Right ventricle myocardium superior (tissue), 1 donor: Measurements from ENCODE around the gene ADAMTS16. TPM values are rescaled to one million over a fixed set of nuclear protein-coding genes. Genes with fewer than 3 reads are reported as not detected.

Source experiments
- ATAC-seq: fragments of 200-7000 bp; cut with Tn5 transposase; one replicate; pipeline ENCODE4 v1.9.1; 2020; ENCODE audit warnings: mild to moderate bottlenecking; ENCODE audit not compliant: poor library complexity
- DNase-seq: peaks from one replicate; pipeline ENCODE4 v3.0.0-alpha.2; 2020
- intact Hi-C: fragments of 100-400 bp; cut with DNase I; formaldehyde crosslinking; loops from one replicate; pipeline ENCODE4 v1.11.2; 2022
- total RNA-seq: library from RNA; stranded (reverse); fragmentation: NEBNext Ultra II Directional; extraction: Animal tissue kit (Norgen Biotek cat#: 25700); gene quantifications from one replicate; pipeline ENCODE4 v1.2.1, GENCODE V29; 2021
- donor health status: DM: no; HTN: yes; CAD: no; lungs with severe emphysema.

ADAMTS16 gene
- total RNA-seq, 1 donor from 2014 or later = 0.05 TPM

DNA sequence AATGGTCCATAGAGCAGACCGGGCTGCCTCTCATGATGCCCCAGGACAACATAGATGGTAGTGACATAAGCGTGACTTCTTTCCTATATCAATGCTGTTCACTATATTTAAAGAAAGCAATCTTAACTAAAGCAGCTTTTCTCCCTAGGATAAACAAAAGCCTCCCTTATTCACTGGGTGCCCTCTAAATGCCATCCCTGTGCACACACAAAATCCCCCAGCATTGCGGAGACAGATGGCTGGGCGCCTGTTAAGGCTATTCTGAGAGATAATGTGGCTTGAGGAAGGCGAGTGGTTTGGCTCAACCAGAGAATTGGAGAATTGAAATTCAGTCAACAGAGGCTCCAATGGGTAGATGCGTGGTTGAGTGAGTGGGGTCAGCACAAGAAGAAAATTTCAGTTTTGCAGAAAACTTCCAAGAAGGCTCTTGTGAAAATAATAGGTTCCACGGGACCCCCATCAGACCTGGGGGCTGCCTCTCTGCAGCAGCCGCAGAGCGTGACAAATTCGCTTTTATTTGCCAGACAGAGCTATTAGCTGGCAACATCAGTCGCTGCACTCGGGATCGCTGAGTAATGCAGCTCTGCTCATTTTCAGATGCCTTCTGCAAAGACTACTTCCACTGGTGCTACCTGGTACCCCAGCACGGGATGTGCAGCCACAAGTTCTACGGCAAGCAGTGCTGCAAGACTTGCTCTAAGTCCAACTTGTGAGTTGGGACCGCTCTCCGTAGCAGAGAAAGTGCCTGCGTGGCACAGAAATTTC is 178.5 kb downstream of the ADAMTS16 start:
- intact Hi-C loops = no loop called here
- ATAC-seq (no peak), DNase-seq (no peak)

- intact Hi-C loops = no loop called here
- ATAC-seq (no peak), DNase-seq (no peak)
These were observed 180.1 kb downstream of the ADAMTS16 start for GRCh38 chr5:5320062-5320805.

DNA sequence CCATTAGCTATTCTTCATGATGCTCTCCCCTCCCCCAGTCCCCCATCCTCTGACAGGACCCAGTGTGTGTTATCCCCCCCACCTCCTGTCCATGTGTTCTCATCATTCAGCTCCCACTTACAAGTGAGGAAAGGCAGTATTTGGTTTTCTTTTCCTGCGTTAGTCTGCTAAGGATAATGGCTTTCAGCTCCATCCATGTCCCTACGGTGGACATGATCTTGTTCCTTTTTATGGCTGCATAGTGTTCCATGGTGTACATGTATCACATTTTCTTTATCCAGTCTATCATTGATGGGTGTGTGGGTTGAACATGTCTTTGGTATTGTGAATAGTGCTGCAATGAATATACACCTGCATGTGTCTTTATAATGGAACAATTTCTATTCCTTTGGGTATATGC is 181.0 kb downstream of the ADAMTS16 start:
- no peak for DNase-seq
- no peak for ATAC-seq
- intact Hi-C loops = no loop called here

- intact Hi-C loops = no loop called here
These were observed 183.4 kb downstream of the ADAMTS16 start for GRCh38 chr5:5323551-5323950.

GRCh38 chr5:5326115-5326758 is 186.1 kb downstream of the ADAMTS16 start:
- ATAC-seq = no peak
- no peak for DNase-seq
- intact Hi-C loops = no loop called here

More at GRCh38 chr5:5323551-5323950, 183.4 kb downstream of the ADAMTS16 start:
- DNase-seq (no peak), ATAC-seq (no peak)

DNA sequence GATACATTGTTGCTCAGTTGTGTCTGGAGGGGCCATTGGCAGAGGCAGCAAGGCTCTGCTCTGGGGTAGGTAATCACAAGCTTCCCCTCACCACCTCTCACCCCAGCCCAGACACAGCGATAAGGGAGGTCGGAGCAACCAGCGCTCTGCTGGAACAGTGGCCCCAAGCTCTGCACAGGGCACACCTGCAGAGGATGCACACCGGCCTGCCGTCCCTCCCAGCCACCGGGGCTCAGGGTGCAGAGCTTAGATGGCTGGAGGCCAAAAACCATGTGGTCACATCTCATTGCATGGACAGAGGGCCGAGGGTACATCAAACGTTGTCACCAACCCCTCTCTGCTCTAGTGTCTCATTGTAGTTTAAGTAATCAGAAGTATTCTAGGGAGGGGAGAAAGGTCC is 187.0 kb downstream of the ADAMTS16 start:
- DNase-seq (no peak), ATAC-seq (no peak)
- intact Hi-C loops = no loop called here

DNA sequence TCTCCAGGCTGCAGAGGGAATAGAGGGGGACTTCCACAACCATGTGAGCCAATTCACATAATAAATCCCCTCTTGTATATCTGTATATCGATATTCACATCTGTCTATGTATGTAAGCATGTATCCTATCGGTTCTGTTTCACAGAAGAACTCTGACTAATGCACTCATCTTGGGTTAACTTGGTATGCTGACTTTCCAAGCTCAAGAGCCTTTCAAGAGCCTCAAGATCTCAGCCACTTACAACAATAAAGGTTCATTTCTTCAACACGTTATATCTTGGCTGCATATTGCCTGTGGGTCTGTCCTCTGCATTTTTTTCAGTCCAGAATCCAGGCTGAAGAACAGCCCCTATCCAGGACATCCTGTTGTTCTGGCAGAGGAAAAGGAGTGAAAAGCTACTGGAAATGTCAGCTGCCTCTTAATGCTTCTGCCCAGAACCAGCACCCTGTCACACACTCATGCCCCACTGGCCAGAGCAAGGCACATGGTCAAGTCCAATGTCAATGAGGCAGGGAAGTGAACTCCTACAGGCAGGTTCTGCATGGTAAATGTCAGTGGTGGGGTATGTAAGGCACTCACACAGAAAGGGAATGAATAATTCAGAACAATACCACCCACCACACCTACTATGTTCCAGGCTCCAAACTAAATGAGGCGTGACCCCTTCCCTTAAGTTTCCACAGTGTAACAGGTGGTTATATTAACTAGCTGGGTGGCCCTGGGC is 190.8 kb downstream of the ADAMTS16 start:
- intact Hi-C loops = no loop called here
- ATAC-seq = no peak
- no peak for DNase-seq

DNA sequence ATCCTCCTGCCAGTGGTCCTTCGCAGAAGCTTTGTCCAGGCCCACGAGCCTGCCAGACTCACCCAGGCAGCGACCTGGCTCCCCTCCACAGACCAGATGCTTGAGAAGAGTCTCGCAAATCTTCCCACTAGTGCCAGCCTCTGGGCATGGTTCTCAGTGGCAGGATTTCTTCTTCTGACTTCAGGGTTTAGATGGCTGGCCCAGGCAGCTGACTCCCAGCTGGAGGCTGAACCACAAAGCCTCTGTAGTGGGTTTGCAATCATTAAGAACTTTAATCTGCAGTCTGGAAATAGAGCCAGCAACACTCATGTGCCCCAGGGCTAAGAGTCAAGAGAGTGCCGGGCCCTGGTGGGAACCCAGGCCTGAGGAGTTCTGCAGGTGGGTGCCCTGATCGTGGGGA is 191.7 kb downstream of the ADAMTS16 start:
- intact Hi-C loops = no loop called here
- ATAC-seq (no peak), DNase-seq (no peak)

DNA sequence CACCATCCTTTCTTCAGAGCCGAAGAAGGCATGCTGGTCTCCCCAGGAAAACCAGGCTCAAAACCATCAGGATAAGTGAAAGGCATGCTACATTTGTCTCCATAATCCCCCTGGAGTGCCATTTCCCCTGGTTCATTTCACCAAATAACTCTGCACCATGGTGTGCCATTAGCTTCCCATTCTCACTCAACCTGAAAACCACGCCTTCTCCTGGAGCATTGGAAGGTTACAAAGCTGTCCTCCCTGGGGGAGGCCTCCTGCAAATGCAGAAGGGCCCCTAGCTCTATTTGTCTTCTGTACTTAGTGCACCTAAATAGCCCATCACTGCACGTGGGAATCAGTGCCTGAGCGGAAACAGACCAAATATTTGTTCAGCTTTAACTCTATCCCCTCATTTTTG is 192.2 kb downstream of the ADAMTS16 start:
- ATAC-seq (no peak), DNase-seq (no peak)
- intact Hi-C loops = no loop called here

DNA sequence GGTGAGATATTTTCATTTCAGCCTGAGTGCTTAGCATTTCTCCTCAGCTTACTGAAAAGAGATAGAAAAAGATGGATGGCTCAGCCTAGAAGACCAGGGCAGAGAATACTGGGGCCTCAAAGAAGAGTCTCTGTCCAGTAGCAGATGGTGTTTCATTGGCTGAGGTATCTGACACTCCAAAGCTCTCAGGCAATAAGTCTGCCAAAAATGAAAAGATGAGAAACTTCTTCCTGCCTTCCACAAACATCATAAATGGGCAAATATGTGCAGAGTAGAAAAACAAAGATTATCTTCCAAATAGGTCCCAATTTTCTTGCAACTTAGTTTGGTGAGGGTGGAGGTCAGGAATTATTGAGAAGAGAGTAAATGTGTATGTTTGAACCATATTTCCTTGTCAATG is 195.0 kb downstream of the ADAMTS16 start:
- DNase-seq (no peak), ATAC-seq (no peak)
- intact Hi-C loops = no loop called here

DNA sequence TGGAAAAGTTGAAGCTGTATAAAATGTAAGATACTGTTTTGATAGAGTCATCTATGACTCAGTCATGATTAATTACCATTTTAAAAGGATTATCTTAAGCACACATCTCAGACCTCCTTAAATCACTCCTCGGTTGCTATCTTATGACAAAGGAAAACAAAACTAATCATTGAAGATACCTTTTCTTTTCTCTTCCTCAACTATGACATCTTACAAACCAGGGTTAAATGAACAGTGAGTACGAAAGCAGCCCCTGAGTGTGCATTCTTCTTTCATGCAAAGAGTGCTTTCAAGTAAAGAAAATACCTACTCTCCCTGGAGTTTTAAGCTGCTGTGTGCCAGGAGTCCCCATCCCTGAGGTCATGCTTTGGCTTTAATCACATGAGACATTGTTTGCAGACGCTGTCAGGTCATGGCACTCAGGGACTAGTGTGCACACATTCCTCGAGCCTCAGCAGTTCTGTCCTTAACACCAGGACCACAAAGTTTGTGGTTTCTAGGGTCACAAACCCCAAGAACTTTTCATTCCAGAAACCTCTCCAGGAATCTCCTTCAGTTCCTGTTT is 195.7 kb downstream of the ADAMTS16 start:
- DNase-seq (no peak), ATAC-seq (no peak)
- intact Hi-C loops = no loop called here

- intact Hi-C loops = no loop called here
- DNase-seq (no peak), ATAC-seq (no peak)
These were observed 199.1 kb downstream of the ADAMTS16 start for GRCh38 chr5:5339257-5339656.

- intact Hi-C loops = no loop called here
- DNase-seq (peak; percentile 56), ATAC-seq (peak; percentile 81)
These were observed 200.1 kb downstream of the ADAMTS16 start for GRCh38 chr5:5340206-5340729.

DNA sequence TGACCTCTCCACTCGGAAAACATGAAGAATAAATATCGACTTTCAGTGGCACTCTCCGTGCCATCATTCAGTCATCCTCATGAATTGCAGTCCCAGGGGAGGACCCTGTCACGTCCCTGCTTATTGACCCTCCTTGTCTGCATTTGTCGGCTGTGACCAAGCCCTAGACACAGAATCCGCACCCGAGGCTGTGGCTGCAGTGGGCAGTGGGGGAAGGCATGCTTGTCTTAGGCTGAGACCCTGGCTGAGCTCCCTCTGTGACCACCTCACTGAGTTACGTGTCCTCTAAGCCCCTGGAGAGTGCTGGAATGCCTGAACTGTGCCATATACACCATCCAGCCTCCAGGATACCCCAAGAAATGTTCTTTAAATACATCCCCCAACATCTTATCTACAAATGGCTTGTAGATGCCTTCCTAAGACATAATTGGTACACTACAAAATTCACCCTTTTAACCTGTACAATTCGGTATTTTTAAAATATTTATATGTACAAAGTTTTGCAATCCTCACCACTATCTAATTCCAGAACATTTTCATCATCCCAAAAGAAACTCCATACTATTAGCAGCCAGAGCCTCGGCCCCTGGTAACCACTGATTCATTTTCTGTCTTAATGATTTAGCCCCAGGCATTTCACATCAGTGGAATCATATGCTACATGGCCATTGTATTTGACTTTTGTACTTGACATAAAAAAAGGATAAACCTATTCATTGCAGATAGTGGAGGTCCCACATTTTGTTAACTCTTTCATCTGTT is 201.6 kb downstream of the ADAMTS16 start:
- ATAC-seq = no peak
- intact Hi-C loops = no loop called here
- DNase-seq = no peak

DNA sequence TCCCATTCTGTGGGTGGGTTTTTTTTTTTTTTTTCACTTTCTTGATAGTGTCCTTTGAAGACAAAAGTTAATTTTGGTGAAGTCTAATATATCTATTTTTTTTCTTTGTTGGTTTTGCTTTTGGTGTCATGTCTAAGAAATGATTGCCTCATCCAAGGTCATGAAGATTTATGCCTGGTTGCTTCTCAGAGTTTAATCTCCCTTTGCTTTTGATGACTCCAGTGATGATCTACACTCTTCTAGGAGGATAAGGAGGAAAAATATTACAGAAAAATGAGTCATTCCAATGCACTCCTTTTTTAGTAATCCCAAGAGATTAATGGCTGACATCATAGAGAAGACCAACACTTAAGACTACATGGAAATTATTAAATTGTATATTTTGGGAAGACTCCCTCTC is 202.7 kb downstream of the ADAMTS16 start:
- no peak for DNase-seq
- no peak for ATAC-seq
- intact Hi-C loops = no loop called here

- no peak for ATAC-seq
- DNase-seq = no peak
- intact Hi-C loops = no loop called here
These were observed 203.4 kb downstream of the ADAMTS16 start for GRCh38 chr5:5343568-5343967.

- ATAC-seq = no peak
- DNase-seq = no peak
- intact Hi-C loops = no loop called here
These were observed 204.0 kb downstream of the ADAMTS16 start for GRCh38 chr5:5344051-5344571.

GRCh38 chr5:5344606-5345005 is 204.5 kb downstream of the ADAMTS16 start:
- intact Hi-C loops = no loop called here
- ATAC-seq (no peak), DNase-seq (no peak)
